HG03135 (cell line): ENCODE measurements around the gene MFN2.
"Not testable (repeated sequence)": the region's sequence is repeated elsewhere in the genome, so short reads cannot be mapped to it uniquely, and the experiment has no call there.

ENCODE experiments used
- ATAC-seq: cut with Tn5 transposase; IDR thresholded peaks from one replicate; pipeline ENCODE4 v1.9.1; 2021; ENCODE audit warnings: mild to moderate bottlenecking, moderate library complexity; ENCODE audit not compliant: unreplicated experiment

The MFN2 gene

DNA sequence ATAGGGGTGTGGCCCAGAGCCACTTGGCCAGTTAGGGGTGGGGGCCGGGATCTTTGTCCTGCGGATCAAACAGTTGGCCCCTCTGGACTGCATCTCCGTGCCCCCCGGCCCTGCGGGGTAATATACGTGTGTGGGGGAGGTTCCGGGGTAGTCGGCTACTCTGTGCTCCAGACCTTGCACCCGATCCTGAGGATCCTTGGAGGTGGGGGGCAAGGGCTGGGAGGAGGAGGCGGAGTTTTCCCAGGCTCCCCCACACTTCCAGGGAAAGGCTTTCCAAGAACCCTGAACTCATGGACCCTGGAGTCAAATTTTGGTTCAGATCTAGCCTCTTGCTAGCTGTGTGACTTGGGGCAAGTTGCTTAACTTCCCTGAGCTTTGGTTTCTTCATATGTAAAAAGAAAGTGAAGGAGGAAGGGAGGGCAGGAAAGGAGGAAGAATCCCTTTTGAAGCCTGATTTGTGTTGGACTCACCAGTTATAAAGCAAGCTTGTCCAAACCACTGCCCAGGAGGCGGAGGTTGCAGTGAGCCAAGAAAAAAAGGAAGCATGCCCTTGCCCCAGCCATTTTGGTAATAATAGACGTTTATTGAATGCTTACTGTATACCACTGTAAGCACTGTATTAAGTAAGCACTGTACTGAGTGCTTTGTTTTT lies 39.7 kb downstream of the MFN2 start:
- no peak for ATAC-seq

DNA sequence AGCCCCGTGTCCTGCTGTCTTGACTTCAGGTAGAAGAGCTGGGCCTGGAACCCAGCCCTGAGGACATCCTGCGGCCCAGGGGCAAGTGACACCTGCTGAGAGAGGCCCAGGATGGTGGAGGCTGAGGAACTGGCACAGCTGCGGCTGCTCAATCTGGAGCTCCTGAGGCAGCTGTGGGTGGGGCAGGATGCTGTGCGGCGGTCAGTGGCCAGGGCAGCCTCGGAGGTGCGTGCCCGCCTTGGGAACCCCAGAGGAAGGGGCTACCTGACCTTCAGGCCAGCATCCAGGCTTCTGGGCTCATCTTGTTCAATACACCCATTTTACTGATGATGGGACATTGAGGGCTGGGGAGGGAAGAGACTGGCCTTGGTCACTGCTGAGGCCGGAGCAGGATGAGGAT lies 41.4 kb downstream of the MFN2 start:
- no peak for ATAC-seq

DNA sequence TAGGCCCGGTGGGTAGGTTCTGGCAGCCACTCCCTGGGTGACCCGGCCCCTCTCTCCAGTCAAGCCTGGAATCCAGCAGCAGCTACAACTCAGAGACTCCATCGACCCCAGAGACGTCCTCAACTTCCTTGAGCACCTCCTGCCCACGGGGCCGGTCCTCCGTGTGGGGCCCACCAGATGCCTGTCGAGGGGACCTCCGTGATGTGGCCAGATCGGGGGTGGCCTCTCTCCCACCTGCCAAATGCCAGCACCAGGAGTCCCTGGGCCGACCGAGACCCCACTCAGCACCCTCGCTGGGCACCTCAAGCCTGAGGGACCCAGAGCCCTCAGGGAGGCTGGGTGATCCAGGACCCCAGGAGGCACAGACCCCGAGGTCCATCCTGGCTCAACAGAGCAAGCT lies 41.8 kb downstream of the MFN2 start:
- no peak for ATAC-seq

DNA sequence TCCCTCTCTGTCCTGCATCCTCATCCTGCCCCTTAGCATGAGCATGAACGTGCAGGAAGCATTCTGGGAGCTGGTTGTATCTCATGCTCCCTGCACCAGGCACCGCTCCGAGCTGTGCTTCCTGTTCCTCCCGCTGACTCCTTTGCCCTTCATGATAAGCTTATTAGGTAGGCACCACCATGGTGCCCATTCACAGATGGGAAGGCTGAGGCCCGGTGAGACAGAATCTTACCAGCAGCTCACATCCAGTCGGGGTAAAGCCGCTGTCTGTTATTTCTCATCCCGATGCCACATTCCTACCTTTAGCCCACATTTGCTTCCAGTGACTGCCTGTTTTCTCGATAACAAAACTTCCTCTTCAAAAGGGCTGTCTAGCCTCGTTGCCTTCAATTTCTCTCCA lies 46.3 kb downstream of the MFN2 start:
- no peak for ATAC-seq

DNA sequence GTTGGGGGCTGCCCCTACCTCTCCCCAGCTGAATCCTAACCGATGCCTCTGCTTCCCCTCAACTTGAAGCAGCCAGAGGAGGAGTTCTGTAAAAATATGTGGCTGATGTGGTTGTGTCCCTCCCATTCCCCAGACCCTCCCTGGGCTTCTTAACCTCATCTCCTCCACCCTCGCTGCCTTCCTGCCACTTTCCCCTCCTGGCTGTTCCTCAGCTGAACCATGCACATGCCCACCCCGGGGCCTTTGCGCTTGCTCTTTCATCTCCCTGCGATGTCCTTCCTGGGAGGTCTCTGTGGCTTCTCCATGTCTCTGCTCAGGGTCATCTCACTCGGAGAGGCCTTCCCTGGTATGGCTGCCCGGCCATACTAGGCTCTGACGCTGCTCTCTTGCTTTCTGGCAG lies 48.0 kb downstream of the MFN2 start:
- no peak for ATAC-seq

DNA sequence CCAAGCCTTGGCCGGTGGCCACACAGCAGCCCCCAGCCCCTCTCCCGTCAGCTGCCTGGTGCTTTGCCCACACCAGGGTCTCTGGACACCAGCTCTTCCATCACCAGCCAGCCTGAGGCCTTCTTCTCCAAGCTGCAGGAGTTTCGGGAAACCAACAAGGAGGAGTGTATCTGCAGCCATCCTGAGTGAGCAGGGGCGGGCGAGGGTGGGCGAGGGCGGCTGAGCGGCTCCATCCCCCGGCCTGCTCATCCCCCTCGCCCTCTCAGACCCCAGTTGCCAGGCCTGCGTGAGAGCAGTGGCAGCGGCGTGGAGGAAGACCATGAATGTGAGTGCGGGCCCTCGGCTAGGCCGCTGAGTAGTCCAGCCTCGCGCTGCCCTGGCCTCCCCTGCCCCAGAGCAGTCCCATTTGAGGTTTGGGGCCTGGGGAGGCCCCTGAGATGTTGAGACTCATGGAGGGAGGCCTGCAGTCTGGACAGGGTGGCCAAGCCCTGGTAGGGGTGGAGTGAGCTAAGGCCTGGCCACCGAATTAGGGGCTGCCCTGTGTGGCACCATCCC lies 48.8 kb downstream of the MFN2 start:
- ATAC-seq = no peak

DNA sequence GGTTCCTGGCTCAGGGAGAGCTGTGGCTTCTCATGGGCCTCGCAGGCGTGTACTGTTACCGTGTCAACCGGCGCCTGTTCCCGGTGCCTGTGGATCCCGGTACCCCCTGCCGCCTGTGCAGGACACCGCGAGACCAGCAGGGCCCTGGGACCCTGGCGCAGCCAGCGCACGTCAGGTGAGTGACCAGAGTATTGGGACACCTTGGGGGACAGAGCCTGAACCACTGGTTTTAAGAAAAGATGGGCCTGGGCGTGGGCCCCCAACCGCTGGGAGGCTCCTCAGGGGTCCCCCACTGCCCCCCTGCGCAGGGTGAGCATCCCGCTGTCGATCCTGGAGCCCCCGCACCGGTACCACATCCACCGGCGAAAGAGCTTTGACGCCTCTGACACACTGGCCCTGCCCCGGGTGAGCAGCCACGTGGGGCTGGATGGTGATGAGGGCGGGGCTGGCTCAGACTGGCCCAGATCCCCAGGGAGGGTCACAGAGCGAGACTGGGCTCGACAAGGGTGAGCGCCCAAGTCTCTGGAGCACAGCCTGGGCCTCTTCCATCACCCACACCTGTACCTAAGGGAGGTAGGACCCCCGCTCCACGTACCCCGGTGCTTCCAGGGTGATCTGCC lies 49.6 kb downstream of the MFN2 start:
- no peak for ATAC-seq

DNA sequence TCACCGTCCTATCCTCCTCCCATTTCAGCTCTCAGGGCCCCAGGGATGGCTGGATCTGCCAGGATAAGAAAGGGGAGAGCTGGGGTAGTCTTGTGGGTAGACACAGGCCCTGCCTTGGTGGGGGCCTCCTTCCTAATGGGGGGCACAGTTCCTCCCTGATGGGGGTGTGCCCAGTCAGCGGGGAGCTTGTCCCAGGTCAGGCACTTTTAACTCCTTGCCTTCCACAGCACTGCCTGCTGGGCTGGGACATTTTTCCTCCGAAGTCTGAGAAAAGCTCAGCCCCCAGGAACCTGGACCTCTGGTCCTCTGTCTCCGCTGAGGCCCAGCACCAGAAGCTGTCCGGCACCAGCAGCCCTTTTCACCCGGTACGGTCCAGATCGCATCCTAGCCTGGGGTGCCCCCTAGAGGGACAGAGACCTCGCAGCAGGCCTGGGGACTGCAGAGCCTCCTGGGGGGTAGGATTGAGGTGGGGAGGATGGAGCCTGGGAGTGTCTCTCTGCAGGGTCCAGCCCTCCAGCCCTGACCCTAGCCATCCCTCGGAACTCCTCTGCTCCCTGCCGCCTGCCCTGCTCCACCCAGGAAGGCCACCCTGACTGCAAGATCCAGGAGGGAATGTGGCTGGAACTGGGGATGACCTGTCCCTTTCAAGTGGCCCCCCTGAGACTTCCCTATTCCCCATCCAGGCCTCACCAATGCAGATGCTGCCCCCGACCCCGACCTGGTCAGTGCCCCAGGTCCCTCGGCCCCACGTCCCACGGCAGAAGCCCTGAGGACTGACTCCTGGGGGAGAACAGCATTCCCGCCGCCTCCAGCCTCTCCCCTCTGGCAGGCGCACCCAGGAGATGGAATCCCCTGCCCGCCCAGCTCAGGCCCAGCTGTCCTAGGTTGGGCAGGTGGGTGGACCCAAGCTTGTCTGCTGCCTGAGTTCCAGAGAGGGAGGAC lies 51.1 kb downstream of the MFN2 start:
- no peak for ATAC-seq

DNA sequence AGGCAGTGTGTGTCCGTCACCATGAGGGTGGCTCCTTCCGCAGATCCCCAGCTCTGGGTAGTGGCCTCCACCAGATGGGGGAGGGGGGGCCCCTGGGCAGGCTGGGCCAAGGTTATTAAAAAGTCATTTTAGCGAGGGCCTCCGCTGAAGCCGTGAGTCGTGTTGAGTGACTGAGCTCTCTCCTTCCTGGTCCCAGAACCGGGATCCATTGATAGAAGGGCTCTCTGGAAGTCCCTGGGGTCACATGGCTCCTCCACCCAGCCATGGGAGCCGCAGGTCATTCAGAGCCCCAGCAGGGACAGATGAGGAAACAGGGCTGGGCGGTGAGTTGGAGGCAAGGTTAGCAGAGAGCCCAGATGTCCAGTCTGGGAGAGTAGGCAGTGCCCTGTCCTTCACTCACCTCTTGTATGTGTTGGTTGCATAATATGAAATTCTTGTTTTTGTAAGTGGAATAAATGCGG lies 51.9 kb downstream of the MFN2 start:
- ATAC-seq = no peak

DNA sequence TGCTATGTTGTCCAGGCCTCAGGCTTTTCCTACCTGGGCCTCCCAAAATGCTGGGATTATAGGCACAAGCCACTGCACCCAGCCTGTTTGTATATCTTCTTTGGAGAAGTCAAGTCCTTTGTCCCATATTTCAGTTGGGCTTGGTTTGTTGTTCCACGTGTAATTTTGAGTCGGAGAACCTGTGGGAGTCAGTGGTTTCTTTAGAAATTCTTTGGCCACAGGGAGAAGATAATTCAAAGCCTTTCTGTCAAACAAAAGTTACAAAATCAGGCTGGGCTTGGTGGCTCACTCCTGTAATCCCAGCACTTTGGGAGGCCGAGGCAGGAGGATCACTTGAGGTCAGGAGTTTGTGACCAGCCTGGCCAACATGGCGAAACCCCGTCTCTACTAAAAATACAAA lies 53.2 kb downstream of the MFN2 start:
- not testable (repeated sequence) for ATAC-seq

DNA sequence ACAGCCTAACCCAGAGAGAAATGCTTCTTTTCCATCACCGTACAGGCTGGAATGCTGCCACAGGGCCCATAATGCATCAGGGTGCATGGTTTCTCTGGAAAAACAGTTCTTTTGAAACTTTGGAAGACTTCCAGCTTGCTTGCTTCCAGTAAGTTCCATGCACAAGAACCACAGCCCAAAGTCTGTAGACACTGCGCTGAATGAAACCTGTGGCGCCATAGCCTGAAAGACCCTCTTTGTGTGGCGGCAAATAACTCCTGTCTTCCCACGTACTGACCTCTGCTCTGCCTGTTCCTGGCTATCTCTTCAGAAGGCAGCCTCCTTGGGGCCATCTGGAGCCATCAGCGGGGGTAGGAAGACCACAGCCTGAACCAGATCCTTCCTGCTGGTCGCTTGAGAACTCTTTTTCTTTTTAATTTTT lies 54.1 kb downstream of the MFN2 start:
- ATAC-seq = no peak

DNA sequence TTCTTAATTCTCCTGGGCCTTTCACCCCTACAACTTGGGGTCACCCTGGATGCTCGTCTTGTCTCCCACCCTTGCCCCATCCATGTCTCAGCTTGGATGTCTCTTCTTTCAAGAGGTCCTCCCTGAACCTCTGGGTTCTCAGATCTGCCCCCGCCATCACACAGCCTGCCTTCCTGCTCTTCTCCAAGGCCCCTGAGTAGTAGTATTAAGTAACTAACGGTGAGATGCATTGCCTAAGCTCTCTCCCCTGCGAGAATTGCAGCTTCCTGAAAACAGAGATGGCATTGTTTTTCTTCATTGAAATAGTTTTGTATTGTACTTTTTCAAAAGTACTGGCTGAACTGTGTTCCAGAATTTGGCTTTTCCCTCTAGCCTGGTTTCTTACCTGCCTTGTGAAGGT lies 55.1 kb downstream of the MFN2 start:
- no peak for ATAC-seq

DNA sequence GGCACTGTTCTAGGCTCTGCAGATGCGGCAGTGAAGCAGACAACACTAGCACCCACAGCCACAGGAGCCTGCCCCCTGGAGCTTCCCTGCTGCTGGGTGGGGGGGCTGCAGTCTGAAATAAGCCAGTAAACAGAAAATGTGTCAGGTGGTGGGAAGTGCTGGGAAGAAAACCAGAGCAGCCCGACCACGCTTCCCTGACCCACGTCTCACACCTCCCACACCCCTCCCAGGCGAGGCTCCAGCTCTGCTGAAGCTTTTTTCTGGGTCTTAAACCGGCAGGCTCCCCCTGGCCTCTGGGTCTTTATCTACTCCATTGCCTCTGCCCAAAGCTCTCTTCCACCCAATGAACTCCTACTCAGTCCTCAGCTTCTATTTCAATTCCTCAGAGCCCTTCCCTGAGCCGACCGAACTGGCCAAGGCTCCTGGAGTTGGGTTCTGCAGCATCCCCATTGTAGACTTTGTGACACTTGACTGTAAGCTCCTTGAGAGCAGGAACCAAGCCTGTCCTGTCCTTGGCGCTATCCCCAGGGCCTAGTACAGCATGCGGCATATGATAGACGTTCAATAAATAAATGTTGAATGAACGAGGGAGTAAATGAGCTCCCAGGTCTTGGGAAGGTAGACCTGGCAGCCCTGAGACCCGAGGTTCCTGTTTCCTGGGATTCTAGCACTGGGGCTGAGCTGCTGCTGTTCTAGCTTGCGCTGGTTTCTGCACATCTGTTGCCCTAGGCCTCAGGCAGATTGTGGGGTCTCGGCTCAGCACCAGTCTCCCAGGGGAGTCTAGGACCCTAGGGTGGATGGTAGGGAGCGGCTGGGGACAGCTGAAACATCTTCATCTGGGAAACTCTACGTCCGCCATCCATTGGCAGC lies 57.5 kb downstream of the MFN2 start:
- ATAC-seq = no peak

DNA sequence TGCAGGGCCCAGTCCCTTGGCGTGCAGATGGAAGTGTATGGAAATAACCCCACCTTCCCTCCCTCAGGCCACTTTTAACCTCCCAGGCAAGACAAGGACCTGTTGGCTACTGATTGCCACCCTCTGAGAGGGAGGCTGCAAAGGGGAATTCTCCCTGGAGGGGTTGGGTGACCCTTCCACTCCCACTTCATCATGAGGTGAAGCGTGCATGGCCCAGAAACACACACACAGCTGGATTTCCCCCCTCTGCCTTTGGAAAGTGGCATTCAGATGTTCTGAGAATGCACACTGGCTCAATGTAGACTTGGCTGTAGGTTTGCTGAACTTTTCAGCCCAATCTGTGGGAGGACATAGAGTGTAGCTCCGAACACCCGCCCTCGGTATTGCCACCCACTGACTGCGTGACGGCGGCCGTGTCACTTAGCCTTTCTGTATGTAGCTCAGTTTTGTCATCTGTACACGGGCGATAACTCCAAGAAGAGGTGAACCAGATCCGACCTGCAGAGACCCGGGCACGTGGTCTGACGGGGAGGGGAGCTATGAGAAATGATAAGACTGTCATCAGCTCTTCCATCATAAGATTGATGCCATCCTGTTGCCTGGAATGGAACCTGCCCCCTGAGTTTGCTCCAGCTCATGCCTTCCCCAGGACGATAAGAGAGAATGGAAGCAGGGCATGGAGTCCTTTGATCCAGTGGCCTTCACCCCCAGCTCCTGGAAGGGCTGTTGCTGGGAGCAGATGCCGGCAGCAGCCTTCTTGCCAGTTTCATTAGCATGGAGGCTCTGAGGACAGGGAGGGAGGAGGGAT lies 58.3 kb downstream of the MFN2 start:
- no peak for ATAC-seq

DNA sequence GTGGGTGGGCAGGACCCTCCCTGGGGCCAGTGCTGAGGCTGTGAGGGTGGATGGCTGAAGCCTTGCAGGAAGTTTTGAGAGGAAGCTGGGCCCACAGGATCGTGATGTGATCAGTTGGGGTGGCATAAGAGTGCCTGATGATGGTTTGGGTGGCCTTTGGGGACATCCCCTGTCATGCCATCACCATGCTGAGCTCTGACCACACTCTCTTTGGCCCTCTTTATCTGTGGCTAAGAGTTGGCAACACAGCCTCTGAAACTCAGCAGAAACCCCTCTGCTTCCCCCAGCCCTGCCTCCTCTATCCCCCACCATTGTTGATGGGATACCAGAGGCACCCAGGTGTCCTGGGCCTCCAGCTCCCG lies 58.9 kb downstream of the MFN2 start:
- ATAC-seq = no peak

DNA sequence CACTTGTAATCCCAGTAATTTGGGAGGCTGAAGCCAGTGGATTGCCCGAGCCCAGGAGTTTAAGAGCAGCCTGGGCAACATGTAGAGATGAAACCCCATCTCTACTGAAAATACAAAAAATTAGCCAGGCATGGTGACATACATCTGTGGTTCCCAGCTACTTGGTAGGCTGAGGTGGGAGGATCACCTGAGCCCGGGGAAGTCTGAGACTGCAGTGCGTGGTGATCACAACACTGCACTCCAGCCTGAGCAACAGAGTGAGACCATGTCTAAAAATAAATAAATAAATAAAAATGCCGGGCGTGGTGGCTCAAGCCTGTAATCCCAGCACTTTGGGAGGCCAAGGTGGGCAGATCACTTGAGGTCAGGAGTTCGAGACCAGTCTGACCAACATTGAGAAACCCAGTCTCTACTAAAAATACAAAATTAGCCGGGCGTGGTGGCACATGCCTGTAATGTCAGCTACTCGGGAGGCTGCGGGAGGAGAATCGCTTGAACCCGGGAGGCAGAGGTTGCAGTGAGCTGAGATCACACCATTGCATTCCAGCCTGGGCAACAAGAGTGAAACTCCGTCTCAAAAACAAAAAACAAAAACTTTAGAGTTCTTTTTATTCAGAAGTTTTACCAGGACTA lies 59.7 kb downstream of the MFN2 start:
- peak; percentile 41 for ATAC-seq

DNA sequence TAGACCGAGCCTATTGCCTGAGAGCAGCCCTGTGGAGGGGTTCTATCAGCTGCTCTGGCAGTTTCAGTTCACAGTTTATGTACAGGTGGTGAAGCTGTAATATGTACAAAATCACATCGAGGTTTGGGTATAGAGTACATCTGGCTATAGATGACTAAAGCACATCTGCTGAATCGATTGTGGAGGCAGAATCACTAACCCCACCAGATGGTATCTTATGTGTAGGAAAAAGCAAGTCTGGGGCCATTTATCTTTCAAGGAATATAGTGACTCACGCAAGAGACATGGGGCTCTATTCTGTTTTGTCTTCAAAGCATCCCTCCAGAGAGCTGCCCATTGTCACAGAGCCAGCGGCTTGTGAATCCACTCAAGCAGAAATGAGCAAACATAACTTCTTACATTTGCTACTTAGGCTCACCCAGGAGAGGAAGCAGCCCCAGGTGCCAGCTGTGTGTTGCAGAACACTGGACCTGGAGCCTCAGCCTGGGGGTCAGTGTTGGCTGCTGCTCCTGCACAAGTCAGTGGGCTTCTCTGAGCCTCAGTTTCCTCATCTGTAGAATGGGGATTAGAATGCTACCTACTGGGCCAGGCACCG lies 60.3 kb downstream of the MFN2 start:
- ATAC-seq = peak; percentile 72

DNA sequence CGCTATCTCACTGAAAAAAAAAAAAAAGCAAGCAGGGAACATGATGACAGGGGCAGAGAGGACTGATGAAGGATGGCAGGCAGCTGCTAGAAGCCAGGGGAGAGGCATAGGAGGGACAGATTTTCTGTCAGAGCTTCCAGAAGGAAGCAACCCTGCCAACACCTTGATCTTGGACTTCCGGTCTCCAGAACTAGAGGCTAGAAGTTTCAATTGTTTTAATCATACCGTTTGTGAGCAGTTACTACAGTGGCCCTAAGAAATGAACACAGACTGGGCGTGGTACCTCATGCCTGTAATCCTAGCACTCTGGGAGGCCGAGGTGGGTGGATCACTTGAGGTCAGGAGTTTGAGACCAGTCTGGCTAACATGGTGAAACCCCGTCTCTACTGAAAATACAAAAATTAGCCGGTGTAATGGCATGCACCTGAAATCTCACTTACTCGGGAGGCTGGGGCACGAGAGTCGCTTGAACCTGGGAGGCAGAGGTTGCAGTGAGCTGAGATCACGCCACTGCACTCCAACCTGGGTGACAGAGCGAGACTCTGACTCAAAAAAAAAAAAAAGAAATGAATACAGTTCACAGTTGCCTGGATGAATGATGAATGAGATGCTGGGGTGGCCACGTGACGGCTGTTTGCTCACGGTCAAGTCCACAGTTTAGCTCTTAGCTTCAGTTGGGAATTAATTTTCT lies 64.1 kb downstream of the MFN2 start:
- not testable (repeated sequence) for ATAC-seq
